Superior temporal gyrus (tissue), 1 donor: ENCODE measurements around the gene ROR2.
"Not testable (repeated sequence)": the region's sequence is repeated elsewhere in the genome, so short reads cannot be mapped to it uniquely, and the experiment has no call there.

Experiments used
- DNase-seq: peaks from one replicate; pipeline ENCODE4 v3.0.0-alpha.2; 2016; ENCODE audit errors: extremely low spot score

ROR2 gene

GRCh38 chr9:91798273-91799112 is 151.5 kb downstream of the ROR2 start:
- DNase-seq: not testable (repeated sequence)

- not testable (repeated sequence) for DNase-seq
Measured at GRCh38 chr9:91797517-91797916, 152.5 kb downstream of the ROR2 start.

GRCh38 chr9:91796516-91796915 is 153.5 kb downstream of the ROR2 start:
- not testable (repeated sequence) for DNase-seq

- no peak for DNase-seq
Measured at GRCh38 chr9:91795598-91796241, 154.3 kb downstream of the ROR2 start.

- DNase-seq: not testable (repeated sequence)
Measured at GRCh38 chr9:91793371-91793770, 156.7 kb downstream of the ROR2 start.

- DNase-seq: no peak
Measured at GRCh38 chr9:91790917-91791316, 159.1 kb downstream of the ROR2 start.

DNA sequence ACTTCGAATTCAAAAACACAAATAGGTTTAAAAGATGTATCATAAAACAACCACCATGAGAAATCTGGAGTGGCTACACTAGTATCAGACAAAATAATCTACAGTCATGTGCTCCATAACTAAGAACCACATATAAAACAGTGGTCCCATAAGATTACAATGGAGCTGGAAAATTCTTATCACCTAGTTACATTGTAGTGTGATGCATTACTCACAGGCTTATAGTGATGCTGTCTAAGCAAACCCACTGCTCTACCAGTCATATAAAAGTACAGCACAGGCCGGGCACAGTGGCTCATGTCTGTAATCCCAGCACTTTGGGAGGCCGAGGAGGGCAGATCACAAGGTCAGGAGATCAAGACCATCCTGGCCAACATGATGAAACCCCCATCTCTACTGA is 160.1 kb downstream of the ROR2 start:
- no peak for DNase-seq

- no peak for DNase-seq
Measured at GRCh38 chr9:91787931-91788330, 162.1 kb downstream of the ROR2 start.

DNA sequence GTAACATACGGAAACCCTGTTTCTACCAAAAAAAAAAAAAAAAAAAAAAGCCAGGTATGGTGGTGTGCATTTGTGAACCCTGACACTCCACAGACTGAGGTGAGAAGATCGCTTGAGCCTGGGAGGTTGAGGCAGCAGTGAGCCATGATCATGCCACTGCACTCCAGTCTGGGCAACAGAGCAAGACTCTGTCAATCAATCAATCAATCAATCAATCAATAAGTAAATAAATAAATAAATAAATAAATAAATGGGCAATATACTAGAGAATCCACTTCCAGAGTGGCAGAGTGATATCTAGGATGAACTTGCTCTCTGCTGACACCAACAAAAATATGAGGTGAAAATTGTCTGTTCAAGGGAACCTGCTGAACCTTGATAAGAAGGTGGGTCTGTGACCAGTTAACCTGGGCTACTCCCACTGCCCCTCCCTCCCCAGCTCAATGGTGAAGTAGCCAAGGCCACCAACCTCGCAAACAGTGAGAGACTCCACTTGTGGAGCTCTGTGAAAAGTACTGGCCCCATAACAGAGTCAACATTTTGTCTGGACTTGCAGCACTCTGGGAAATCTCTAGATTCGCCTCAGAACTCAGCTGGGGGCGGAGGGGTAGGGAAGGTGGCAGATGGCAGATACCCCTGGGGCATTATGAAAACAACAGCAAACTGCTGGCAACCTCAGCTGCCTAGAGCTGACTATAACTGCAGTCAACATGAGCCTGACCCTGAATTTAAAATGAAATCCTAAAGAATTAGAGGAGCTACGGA is 163.7 kb downstream of the ROR2 start:
- no peak for DNase-seq

DNA sequence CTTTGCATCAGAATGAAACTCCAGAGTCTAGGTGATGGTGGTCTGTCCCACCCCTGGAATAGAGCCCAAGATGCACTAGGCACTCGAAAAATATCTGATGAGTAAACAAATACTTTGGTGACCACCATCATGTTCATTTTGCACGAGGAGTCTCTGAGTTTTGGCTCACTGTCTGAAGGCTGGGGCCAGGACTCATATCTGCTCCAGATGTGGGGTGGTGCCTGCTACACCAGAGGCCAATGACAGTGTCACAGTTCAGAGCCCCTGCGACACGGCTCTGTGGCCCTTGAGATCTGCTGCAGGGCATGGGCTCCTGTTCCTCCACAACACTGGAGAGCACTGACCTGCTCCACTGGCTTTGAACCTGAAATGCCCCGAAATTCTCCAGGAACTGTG is 164.6 kb downstream of the ROR2 start:
- no peak for DNase-seq

GRCh38 chr9:91784673-91785446 is 165.2 kb downstream of the ROR2 start:
- DNase-seq: no peak

DNA sequence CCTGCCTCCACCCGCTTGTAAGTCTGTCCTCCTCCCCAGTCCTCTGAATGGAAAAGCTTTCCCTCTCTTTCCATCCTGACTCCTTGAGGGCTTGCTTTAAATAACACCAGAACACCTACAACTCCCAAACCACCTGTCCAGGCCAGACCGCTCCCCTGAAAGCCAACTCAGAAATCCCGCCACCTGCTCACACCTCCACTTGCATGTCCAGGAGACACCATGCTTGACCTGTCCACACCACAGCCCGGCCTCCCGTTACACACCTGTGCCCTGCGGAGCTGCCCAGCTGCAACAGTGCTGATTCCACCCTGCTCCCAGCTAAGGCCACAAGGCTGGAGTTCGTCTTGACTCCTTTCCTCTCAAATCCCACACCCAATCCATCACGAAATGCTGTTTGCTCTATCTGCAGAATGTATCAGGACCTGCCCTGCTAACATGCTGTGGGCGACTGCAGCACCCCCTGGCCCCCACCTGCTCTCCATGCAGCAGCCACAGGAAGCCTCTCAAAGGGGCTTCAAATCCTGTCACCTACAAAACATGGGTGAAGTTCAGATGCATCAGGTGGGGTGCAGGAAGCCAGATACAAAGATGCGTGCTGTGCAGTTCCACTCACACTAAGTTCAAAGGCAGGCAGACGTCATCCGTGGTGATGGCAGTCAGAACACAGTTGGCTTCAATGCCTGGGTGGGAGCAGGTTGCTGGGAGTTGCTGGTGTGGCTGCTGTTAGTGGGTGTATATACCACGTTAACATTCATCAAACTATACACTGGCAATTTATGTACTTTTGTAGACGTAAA is 166.0 kb downstream of the ROR2 start:
- DNase-seq: no peak

- DNase-seq: no peak
Measured at GRCh38 chr9:91783411-91783810, 166.6 kb downstream of the ROR2 start.

GRCh38 chr9:91782708-91783214 is 167.3 kb downstream of the ROR2 start:
- DNase-seq: no peak

DNA sequence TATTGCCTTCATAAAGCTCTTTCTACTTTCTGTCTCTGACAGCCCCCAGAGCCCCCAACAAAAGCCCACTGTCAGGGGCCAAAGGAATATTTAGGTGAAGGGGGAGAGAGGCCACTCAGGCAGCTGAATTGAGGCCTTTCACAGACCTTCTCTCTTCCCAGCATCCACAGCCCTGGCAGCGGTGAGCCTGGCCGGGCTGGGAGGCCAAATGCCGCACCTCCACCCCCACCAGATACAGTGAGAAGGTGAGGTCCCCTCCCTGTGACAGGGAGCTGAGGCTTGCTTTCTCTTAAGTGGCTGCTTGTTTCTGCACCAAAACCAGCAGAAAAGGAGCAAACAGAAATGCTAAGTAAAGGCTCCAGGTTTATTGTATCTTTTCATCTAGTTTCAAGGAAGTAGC is 168.1 kb downstream of the ROR2 start:
- no peak for DNase-seq

- no peak for DNase-seq
Measured at GRCh38 chr9:91781116-91781515, 168.9 kb downstream of the ROR2 start.

- DNase-seq: no peak
Measured at GRCh38 chr9:91778031-91778430, 172.0 kb downstream of the ROR2 start.

DNA sequence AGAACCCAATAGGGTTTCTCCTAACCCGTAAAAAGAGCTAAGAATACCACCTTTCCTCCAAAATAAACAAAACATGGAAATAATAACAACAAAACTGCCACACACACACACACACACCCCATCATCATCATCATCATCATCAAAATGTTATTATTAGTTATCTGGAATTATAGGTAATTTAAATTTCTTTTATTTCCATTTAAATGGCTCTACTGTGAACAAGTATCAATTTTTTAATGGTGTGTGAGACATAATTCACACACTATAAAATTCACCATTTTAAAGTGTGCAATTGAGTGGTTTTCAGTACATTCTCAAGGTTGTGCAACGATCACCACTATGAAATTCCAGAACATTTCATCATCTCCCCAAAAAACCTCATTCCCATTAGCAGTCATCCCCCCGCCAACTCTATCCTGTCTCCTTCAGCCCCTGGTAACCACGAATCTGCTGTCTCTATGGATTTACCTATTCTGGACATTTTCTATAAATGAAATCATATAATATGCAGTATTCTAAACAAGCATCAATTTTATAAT is 172.7 kb downstream of the ROR2 start:
- no peak for DNase-seq

DNA sequence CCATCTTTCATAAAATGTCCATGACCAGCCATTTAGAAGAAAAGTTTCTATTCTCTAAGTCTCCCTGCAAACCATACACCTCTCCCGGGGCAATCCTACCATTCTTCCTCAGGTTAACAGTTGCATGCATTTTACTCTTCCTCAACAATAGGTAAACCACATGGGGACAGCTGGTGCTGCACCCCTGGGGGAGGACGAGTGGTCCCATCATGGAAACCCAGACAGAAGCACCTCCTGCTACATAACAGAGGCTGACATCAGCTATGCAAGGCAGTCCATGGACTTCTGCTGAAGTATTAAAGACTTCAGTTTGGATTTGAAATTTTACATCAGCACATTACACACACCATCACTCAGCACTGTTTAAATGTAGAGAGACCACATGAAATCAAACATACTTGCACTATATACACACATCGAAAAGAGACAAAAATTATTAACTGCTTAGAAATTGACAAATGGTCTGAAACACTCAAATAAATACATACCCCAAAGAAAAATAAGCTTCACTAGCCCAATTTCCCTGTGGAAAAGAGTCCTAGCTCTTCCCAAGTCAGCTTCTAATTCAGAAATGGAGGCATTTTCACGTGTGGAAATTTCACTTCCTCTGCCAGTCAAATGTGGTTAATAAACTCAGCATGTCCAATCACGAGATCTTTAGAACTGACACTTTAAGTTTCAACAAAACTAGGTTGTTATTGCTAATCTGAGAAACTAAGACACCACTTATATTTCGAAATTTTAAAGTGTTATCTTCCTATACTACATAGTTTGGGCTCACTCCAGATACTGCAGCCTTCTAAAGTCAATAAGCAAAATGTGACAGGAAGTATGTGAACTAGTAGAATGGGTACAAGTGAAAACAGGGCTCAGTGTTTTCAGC is 173.4 kb downstream of the ROR2 start:
- DNase-seq: no peak

GRCh38 chr9:91775708-91776028 is 174.4 kb downstream of the ROR2 start:
- DNase-seq: no peak
